Endothelial cell of umbilical vein (primary cell): ENCODE results near the gene RFWD3. TPM values are rescaled to one million over a fixed set of nuclear protein-coding genes. Genes with fewer than 3 reads are reported as not detected.

Source experiments
- BruUV-seq: library from RNA; stranded (reverse); fragments of 400-500 nt; replicated peaks from 2 replicates; lab custom pipeline; 2021; lab: Mats Ljungman, UMichigan
- CTCF ChIA-PET: fragments of 300-600, 350-600 bp; sonication (Branson Sonifier 250); formaldehyde crosslinking; loops from one replicate; lab custom pipeline; 2021; ENCODE audit warnings: antibody characterized with exemption, inconsistent platforms; lab: Charles Lee
- POLR2A ChIA-PET: fragments of 300-600, 350-600 bp; sonication (Branson Sonifier 250); formaldehyde crosslinking; loops from one replicate; lab custom pipeline; 2021; ENCODE audit warnings: antibody characterized with exemption, inconsistent platforms; lab: Charles Lee
- DNase-seq: peaks from one replicate; pipeline ENCODE4 v3.0.0-alpha.2; 2011; ENCODE audit warnings: low read depth, low spot score
- FAIRE-seq: peaks from 2 replicates; lab custom pipeline; 2011; peaks lifted over from hg19 to GRCh38; lab: Jason Lieb, UNC
- H2AFZ ChIP-seq: 2 replicates; pipeline ENCODE4 v1.6.0; 2012; ENCODE audit warnings: low read depth, low read length, control low read depth, inconsistent platforms
- H3K27ac ChIP-seq: 2 replicates; pipeline ENCODE4 v1.5.1; 2011; ENCODE audit warnings: low read depth, mild to moderate bottlenecking, control low read depth, low read length, moderate library complexity; ENCODE audit not compliant: insufficient read depth
- H3K27me3 ChIP-seq, 2 experiments: 2 replicates each; pipeline versions ENCODE4 v1.6.0 to v1.6.1; 2011; ENCODE audit warnings: low read length in 2 of 2, mixed read lengths in 1 of 2; ENCODE audit not compliant: control insufficient read depth in 2 of 2, insufficient read depth in 2 of 2
- H3K36me3 ChIP-seq, 2 experiments: 2 replicates in 1 of 2; 3 replicates in 1 of 2; pipeline ENCODE4 v1.5.1; 2011; ENCODE audit warnings: low read length in 2 of 2, mild to moderate bottlenecking in 1 of 2, moderate library complexity in 1 of 2; ENCODE audit not compliant: control insufficient read depth in 2 of 2, insufficient read depth in 2 of 2; ENCODE audit errors: extremely low read depth in 1 of 2
- H3K4me1 ChIP-seq: 3 replicates; pipeline ENCODE4 v1.5.1; 2011; ENCODE audit warnings: mild to moderate bottlenecking, low read length; ENCODE audit not compliant: control insufficient read depth, insufficient read depth; ENCODE audit errors: extremely low read depth
- H3K4me2 ChIP-seq: 2 replicates; pipeline ENCODE4 v1.6.1; 2011; ENCODE audit warnings: low read length, control low read depth, mixed read lengths; ENCODE audit not compliant: insufficient read depth
- H3K4me3 ChIP-seq, 3 experiments: fragments of 200-600 bp in 1 of 3; sonication (generic), shearing (Covaris generic) in 1 of 3; replicated peaks in 1 of 3; 2 replicates each; pipeline ENCODE4 v1.5.1; 2011 to 2016; ENCODE audit warnings: control low read depth in 3 of 3, low read length in 3 of 3, mild to moderate bottlenecking in 2 of 3, inconsistent platforms in 1 of 3, low read depth in 1 of 3, moderate library complexity in 1 of 3; ENCODE audit not compliant: insufficient read depth in 1 of 3
- H3K79me2 ChIP-seq: 2 replicates; pipeline ENCODE4 v1.6.0; 2012; ENCODE audit warnings: low read length, inconsistent platforms; ENCODE audit not compliant: control insufficient read depth, insufficient read depth
- H3K9ac ChIP-seq: replicated peaks from 2 replicates; pipeline ENCODE3; 2011; ENCODE audit warnings: low read length, control low read depth; ENCODE audit not compliant: insufficient read depth; ENCODE audit errors: extremely low read depth
- H3K9me1 ChIP-seq: replicated peaks from 3 replicates; pipeline ENCODE4 v1.6.0; 2011; ENCODE audit warnings: mild to moderate bottlenecking, low read length; ENCODE audit not compliant: control insufficient read depth, insufficient read depth; ENCODE audit errors: extremely low read depth
- H3K9me3 ChIP-seq: replicated peaks from 2 replicates; pipeline ENCODE4 v1.5.1; 2012; ENCODE audit warnings: low read length, inconsistent platforms; ENCODE audit not compliant: control insufficient read depth, insufficient read depth
- H4K20me1 ChIP-seq: replicated peaks from 2 replicates; pipeline ENCODE3; 2011; ENCODE audit warnings: mild to moderate bottlenecking, low read length; ENCODE audit not compliant: control insufficient read depth, insufficient read depth; ENCODE audit errors: extremely low read depth
- CTCF ChIP-seq, 2 donors: IDR thresholded peaks; 1 replicate in 1 of 2; 2 replicates in 1 of 2; pipeline ENCODE4 v1.5.1; 2011; ENCODE audit warnings: low read length in 2 of 2, mild to moderate bottlenecking in 2 of 2, moderate library complexity in 2 of 2, control low read depth in 1 of 2, inconsistent platforms in 1 of 2, low read depth in 1 of 2; ENCODE audit not compliant: insufficient read depth in 1 of 2; ENCODE audit errors: extremely low read depth in 1 of 2
- EZH2 ChIP-seq: IDR thresholded peaks from 2 replicates; pipeline ENCODE4 v1.6.1; 2012; ENCODE audit warnings: borderline replicate concordance, low read depth, mild to moderate bottlenecking, moderate library complexity, low read length, inconsistent platforms; ENCODE audit not compliant: severe bottlenecking
- FOS ChIP-seq: IDR thresholded peaks from 2 replicates; pipeline ENCODE4 v1.6.1; 2011; ENCODE audit warnings: mild to moderate bottlenecking, low read length, moderate library complexity, borderline replicate concordance; ENCODE audit not compliant: insufficient read depth
- GATA2 ChIP-seq: IDR thresholded peaks from 2 replicates; pipeline ENCODE4 v1.7.0; 2011; ENCODE audit warnings: low read depth, mild to moderate bottlenecking, moderate library complexity, mixed read lengths, low read length; ENCODE audit not compliant: insufficient read length, insufficient read depth
- JUN ChIP-seq: IDR thresholded peaks from 2 replicates; pipeline ENCODE4 v1.6.1; 2011; ENCODE audit warnings: borderline replicate concordance, low read depth; ENCODE audit not compliant: insufficient read length, insufficient read depth
- MAX ChIP-seq: IDR thresholded peaks from 2 replicates; pipeline ENCODE4 v1.6.1; 2011; ENCODE audit not compliant: insufficient read depth, insufficient read length
- MYC ChIP-seq: IDR thresholded peaks from one replicate; pipeline ENCODE4 v1.6.1; 2011; ENCODE audit warnings: mild to moderate bottlenecking, low read depth, low read length
- POLR2A ChIP-seq: IDR thresholded peaks from 2 replicates; pipeline ENCODE4 v1.6.1; 2012; ENCODE audit warnings: low read depth, mild to moderate bottlenecking, control low read depth, low read length
- POLR2AphosphoS5 ChIP-seq: IDR thresholded peaks from 2 replicates; pipeline ENCODE4 v1.6.1; 2012; ENCODE audit warnings: low read depth, mild to moderate bottlenecking, control low read depth, low read length, moderate library complexity; ENCODE audit not compliant: insufficient read depth
- dilution Hi-C: fragments of 300-500 bp; cut with MboI; formaldehyde crosslinking; loops from one replicate; pipeline ENCODE4 v1.15.0; 2019; ENCODE audit warnings: low sequenced_read_pairs; ENCODE audit not compliant: extremely low pct_ligation_motif_present
- intact Hi-C: fragments of 100-400 bp; cut with micrococcal nuclease; formaldehyde crosslinking; loops from one replicate; pipeline ENCODE4 v1.10.0; 2022
- polyA plus RNA-seq, 4 experiments: library from polyadenylated mRNA; depleted of rRNA in 3 of 4; stranded (reverse) in 3 of 4; unstranded in 1 of 4; fragments of >200 nt; gene quantifications; 2 replicates each; pipeline versions ENCODE4 v1.2.1 to v1.2.3, GENCODE V29; 2011 to 2012; ENCODE audit warnings: missing spikeins in 1 of 4
- total RNA-seq: library from RNA; stranded (reverse); gene quantifications from 2 replicates; pipeline ENCODE4 v1.2.3, GENCODE V29; 2021

The RFWD3 gene
- total and polyA plus RNA-seq, 2 donors (not counting 3 experiments of a cell fraction or from before 2014, with no cell fraction given) = 27.3 to 51.6 TPM

- POLR2A ChIA-PET = interaction anchor here (1.2 kb wide), 1 partner anchor 32 kb away, joined by 3 read pairs; no protein-coding TSS in a partner anchor
Observed at GRCh38 chr16:74700116-74700437, 33.4 kb upstream of the RFWD3 start.

GRCh38 chr16:74699666-74700065, 33.0 kb upstream of the RFWD3 start:
- no peak overlapping the region for H2AFZ ChIP-seq
- ChIA-PET POLR2A (interaction anchor here (1.2 kb wide), 1 partner anchor 32 kb away, joined by 3 read pairs; no protein-coding TSS in a partner anchor), CTCF (interaction anchor here (0.5 to 4.6 kb wide), 6 partner anchors 8 to 280 kb away, joined by 3 to 41 read pairs (median 4); no protein-coding TSS in a partner anchor)
- H3K27me3 ChIP-seq = no peaks in the 10 kb centered on the region
- H3K4me3 ChIP-seq = peak overlapping the region; percentile 59 to 85 (median 82)
- DNase-seq (no peak), FAIRE-seq (no peak)
- no peak overlapping the region for H3K27ac ChIP-seq
- H3K9ac ChIP-seq = peak overlapping the region; percentile 74
- no peaks in the 10 kb centered on the region for H3K9me3 ChIP-seq
- BruUV-seq = TSS peak; percentile 23
- TF ChIP-seq JUN (no peak), CTCF (IDR thresholded peaks at IDR 0.05; ENCODE audit: extremely low read depth in 1 of 2, insufficient read depth in 1 of 2, low read depth in 1 of 2, low read length in 2 of 2) (no peak), MAX (no peak), MYC (no peak), POLR2A (no peak), POLR2AphosphoS5 (no peak), GATA2 (no peak), FOS (no peak), EZH2 (no peak)
- intact Hi-C loops (loop anchor here (2.0 to 10.0 kb wide), 3 partner anchors 33 to 285 kb away; partner anchors contain the start of genes RFWD3 and WDR59), dilution Hi-C loops (no loop called here)
- peak overlapping the region; percentile 83 for H3K4me2 ChIP-seq
- peaks cover 0 to 4% of the 10 kb centered on the region in 2 experiments for H3K36me3 ChIP-seq
- peaks cover 23% of the 10 kb centered on the region for H3K4me1 ChIP-seq
- no peaks in the 10 kb centered on the region for H3K9me1 ChIP-seq
- H4K20me1 ChIP-seq = no peaks in the 10 kb centered on the region
- H3K79me2 ChIP-seq = peaks cover 33% of the 10 kb centered on the region

More at GRCh38 chr16:74700116-74700437, 33.4 kb upstream of the RFWD3 start:
- no peaks in the 10 kb centered on the region for H3K9me1 ChIP-seq
- peaks cover 23% of the 10 kb centered on the region for H3K4me1 ChIP-seq
- no peaks in the 10 kb centered on the region for H3K27me3 ChIP-seq
- H4K20me1 ChIP-seq = no peaks in the 10 kb centered on the region
- no peak for TF ChIP-seq POLR2A
- no peak for TF ChIP-seq POLR2AphosphoS5
- no peak for TF ChIP-seq FOS
- H3K9ac ChIP-seq = peak overlapping the region; percentile 74
- H2AFZ ChIP-seq = peak overlapping the region; percentile 79
- peaks cover 33% of the 10 kb centered on the region for H3K79me2 ChIP-seq
- dilution Hi-C loops = no loop called here
- peak overlapping the region; percentile 59 to 85 (median 82) for H3K4me3 ChIP-seq
- H3K27ac ChIP-seq = peak overlapping the region; percentile 82
- no TSS peak for BruUV-seq
- H3K9me3 ChIP-seq = no peaks in the 10 kb centered on the region
- DNase-seq (no peak), FAIRE-seq (no peak)
- intact Hi-C loops = loop anchor here (2.0 to 10.0 kb wide), 3 partner anchors 33 to 285 kb away; partner anchors contain the start of genes RFWD3 and WDR59
- CTCF ChIA-PET = interaction anchor here (0.5 to 4.6 kb wide), 7 partner anchors 8 to 280 kb away, joined by 3 to 41 read pairs (median 3); no protein-coding TSS in a partner anchor
- H3K36me3 ChIP-seq = peaks cover 0 to 3% of the 10 kb centered on the region in 2 experiments
- peak overlapping the region; percentile 83 for H3K4me2 ChIP-seq
